A673 (cell line): ENCODE data around the gene GRAMD2A.

Experiments used
- EZH2 ChIP-seq: fragments of 200-600 bp; sonication (generic); IDR thresholded peaks from 2 replicates; pipeline ENCODE4 v1.6.1; 2017; ENCODE audit warnings: borderline replicate concordance, low read depth, mild to moderate bottlenecking, mixed read lengths, antibody characterized with exemption, low read length; ENCODE audit not compliant: poor library complexity, severe bottlenecking
- TF ChIP-seq, protein P1 (sequence below): fragments of 300-800, 200-600 bp; sonication (generic); conservative IDR thresholded peaks from 2 replicates; pipeline ENCODE4 v1.5.1; 2017; ENCODE audit warnings: low read depth, mild to moderate bottlenecking, antibody characterized with exemption, low read length, moderate library complexity, mixed read lengths

DNA sequence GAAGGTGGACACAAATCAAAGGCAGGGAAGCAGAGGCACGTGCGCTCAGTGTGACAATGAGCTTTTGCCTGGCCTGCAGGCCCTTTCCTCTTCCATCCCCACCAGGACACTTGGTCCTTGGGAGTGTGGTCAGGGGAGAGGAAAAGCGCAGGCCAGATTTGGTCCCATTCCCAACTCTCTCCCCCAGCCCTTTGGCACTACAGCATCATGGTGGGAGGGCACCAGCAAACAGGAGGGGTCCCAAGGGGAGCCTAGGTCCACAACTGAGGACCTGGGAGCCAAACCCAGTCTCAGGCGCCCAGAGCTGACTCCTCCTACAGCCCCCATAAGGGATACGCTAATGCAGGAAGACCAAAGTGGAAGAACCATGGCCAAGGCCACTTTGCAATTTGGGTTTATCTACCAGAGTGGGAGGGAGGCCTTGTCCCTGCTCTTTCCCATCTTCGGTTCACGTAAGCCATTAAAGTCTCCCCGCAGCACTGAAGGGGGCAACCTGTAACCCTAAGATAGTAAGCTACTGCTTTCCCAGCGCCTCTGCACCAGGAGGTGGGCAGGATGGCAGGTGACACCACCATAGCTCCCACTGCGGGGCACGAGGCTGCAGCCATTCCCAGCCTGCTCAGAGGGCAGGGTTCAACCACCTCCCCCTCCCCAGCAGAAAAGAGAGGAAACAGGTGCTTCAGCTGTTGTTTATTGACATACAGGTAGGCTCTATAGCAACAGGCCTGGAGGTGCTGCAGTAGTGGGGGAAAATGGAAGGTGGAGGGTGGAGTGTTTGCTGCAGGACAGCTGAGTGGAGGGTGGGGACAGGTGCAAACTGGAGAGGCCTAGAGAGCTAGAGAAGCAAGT lies 993 bp upstream of the GRAMD2A start:
- TF ChIP-seq EZH2, result no peak
- TF ChIP-seq, protein P1, sequence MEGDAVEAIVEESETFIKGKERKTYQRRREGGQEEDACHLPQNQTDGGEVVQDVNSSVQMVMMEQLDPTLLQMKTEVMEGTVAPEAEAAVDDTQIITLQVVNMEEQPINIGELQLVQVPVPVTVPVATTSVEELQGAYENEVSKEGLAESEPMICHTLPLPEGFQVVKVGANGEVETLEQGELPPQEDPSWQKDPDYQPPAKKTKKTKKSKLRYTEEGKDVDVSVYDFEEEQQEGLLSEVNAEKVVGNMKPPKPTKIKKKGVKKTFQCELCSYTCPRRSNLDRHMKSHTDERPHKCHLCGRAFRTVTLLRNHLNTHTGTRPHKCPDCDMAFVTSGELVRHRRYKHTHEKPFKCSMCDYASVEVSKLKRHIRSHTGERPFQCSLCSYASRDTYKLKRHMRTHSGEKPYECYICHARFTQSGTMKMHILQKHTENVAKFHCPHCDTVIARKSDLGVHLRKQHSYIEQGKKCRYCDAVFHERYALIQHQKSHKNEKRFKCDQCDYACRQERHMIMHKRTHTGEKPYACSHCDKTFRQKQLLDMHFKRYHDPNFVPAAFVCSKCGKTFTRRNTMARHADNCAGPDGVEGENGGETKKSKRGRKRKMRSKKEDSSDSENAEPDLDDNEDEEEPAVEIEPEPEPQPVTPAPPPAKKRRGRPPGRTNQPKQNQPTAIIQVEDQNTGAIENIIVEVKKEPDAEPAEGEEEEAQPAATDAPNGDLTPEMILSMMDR, result no peak
